GM23338 (cell line): Measurements from ENCODE around the gene MPPED2. TPM values are rescaled to one million over a fixed set of nuclear protein-coding genes. Genes with fewer than 3 reads are reported as not detected.

ENCODE experiments used
- ATAC-seq: fragments of 200-7000 bp; cut with Tn5 transposase; 3 replicates; pipeline ENCODE4 v1.9.1; 2020
- DNase-seq: peaks from one replicate; pipeline ENCODE4 v3.0.0-alpha.2; 2015; ENCODE audit warnings: low spot score
- H2AFZ ChIP-seq: fragments of 200-600 bp; sonication (generic); 2 replicates; pipeline ENCODE4 v1.8.0; 2016; ENCODE audit warnings: antibody characterized with exemption, mild to moderate bottlenecking, moderate library complexity
- H3F3A ChIP-seq: fragments of 200-600 bp; sonication (generic); replicated peaks from 2 replicates; pipeline ENCODE4 v1.8.0; 2017; ENCODE audit warnings: antibody characterized with exemption, mixed run types, low read depth
- H3K27ac ChIP-seq: fragments of 200-600 bp; sonication (generic); 2 replicates; pipeline ENCODE4 v1.6.1; 2016; ENCODE audit warnings: low read depth
- H3K27me3 ChIP-seq: fragments of 200-600 bp; sonication (generic); 2 replicates; pipeline ENCODE4 v1.8.0; 2016; ENCODE audit warnings: mild to moderate bottlenecking, mixed run types, moderate library complexity; ENCODE audit not compliant: insufficient read depth
- H3K36me3 ChIP-seq: fragments of 200-600 bp; sonication (generic); 2 replicates; pipeline ENCODE4 v1.8.0; 2016; ENCODE audit warnings: mild to moderate bottlenecking; ENCODE audit not compliant: insufficient read depth
- H3K4me1 ChIP-seq: fragments of 200-600 bp; sonication (generic); 2 replicates; pipeline ENCODE4 v1.8.0; 2016; ENCODE audit warnings: mild to moderate bottlenecking, moderate library complexity; ENCODE audit not compliant: insufficient read depth
- H3K4me2 ChIP-seq: fragments of 200-600 bp; sonication (generic); 2 replicates; pipeline ENCODE4 v1.7.1; 2017; ENCODE audit warnings: mixed run types
- H3K4me3 ChIP-seq: fragments of 200-600 bp; sonication (generic); 2 replicates; pipeline ENCODE4 v1.6.1; 2016; ENCODE audit warnings: mixed run types
- H3K79me2 ChIP-seq: fragments of 200-600 bp; sonication (generic); replicated peaks from 2 replicates; pipeline ENCODE4 v1.8.0; 2017; ENCODE audit warnings: mild to moderate bottlenecking; ENCODE audit not compliant: insufficient read depth
- H3K9me2 ChIP-seq: fragments of 200-600 bp; sonication (generic); 2 replicates; pipeline ENCODE4 v1.8.0; 2017; ENCODE audit not compliant: insufficient read depth
- H4K20me1 ChIP-seq: fragments of 200-600 bp; sonication (generic); replicated peaks from 2 replicates; pipeline ENCODE4 v1.8.0; 2017; ENCODE audit warnings: mild to moderate bottlenecking; ENCODE audit not compliant: insufficient read depth
- H3K27ac Mint-ChIP-seq: 2 replicates; pipeline ENCODE4 v1.8.0; 2020; ENCODE audit warnings: inconsistent platforms, mild to moderate bottlenecking, moderate library complexity, mixed read lengths
- H3K27me3 Mint-ChIP-seq: 3 replicates; pipeline ENCODE4 v1.8.0; 2022; ENCODE audit warnings: low read depth, mild to moderate bottlenecking, moderate library complexity, mixed read lengths, inconsistent platforms; ENCODE audit not compliant: insufficient read depth, poor library complexity
- H3K36me3 Mint-ChIP-seq: 3 replicates; pipeline ENCODE4 v1.8.0; 2021; ENCODE audit warnings: low read depth, mild to moderate bottlenecking, inconsistent platforms, moderate library complexity, mixed read lengths
- H3K4me1 Mint-ChIP-seq: 3 replicates; pipeline ENCODE4 v1.8.0; 2020; ENCODE audit warnings: mild to moderate bottlenecking, inconsistent platforms, mixed read lengths
- H3K4me3 Mint-ChIP-seq: 3 replicates; pipeline ENCODE4 v1.8.0; 2021; ENCODE audit warnings: moderate library complexity, mild to moderate bottlenecking, inconsistent platforms, mixed read lengths
- H3K9me3 Mint-ChIP-seq: 3 replicates; pipeline ENCODE4 v1.8.0; 2020; ENCODE audit warnings: moderate library complexity, mild to moderate bottlenecking, inconsistent platforms, mixed read lengths
- CREB1 ChIP-seq: fragments of 250-450 bp; sonication (Bioruptor Pico); IDR thresholded peaks from 2 replicates; pipeline ENCODE4 v1.5.0; 2020; ENCODE audit warnings: low read depth, mild to moderate bottlenecking, moderate library complexity
- ETS1 ChIP-seq: IDR thresholded peaks from 2 replicates; pipeline ENCODE4 v1.6.1; 2016; ENCODE audit warnings: antibody characterized with exemption
- EZH2 ChIP-seq: fragments of 200-600 bp; sonication (generic); IDR thresholded peaks from one replicate; pipeline ENCODE4 v1.8.0; 2017; ENCODE audit warnings: antibody characterized with exemption, mild to moderate bottlenecking, low read depth; ENCODE audit not compliant: unreplicated experiment
- POLR2AphosphoS5 ChIP-seq: IDR thresholded peaks from 2 replicates; pipeline ENCODE4 v1.6.1; 2016; ENCODE audit warnings: antibody characterized with exemption, low read depth
- STAT1 ChIP-seq: IDR thresholded peaks from one replicate; pipeline ENCODE4 v1.6.1; 2016; ENCODE audit warnings: antibody characterized with exemption; ENCODE audit not compliant: unreplicated experiment
- ZNF331 ChIP-seq: fragments of 250-450 bp; sonication (Bioruptor Pico); IDR thresholded peaks from 2 replicates; pipeline ENCODE4 v1.5.0; 2020; ENCODE audit warnings: low read depth, mild to moderate bottlenecking, moderate library complexity
- ZNF462 ChIP-seq: fragments of 250-450 bp; sonication (Bioruptor Pico); IDR thresholded peaks from 2 replicates; pipeline ENCODE4 v1.5.0; 2020; ENCODE audit warnings: mild to moderate bottlenecking, moderate library complexity
- polyA plus RNA-seq: library from polyadenylated mRNA; unstranded; fragments of >200 nt; fragmentation: Nextera tagmentation; extraction: Ambion mirVana; gene quantifications from 2 replicates; pipeline ENCODE4 v1.2.1, GENCODE V29; 2016
- total RNA-seq: library from RNA; depleted of rRNA; stranded (reverse); fragments of >200 nt; shearing (Covaris generic); gene quantifications from 2 replicates; pipeline ENCODE4 v1.2.3, GENCODE V29; 2014

The MPPED2 gene
- total and polyA plus RNA-seq, 2 experiments from 2014 or later: 4.4 to 6.8 TPM

GRCh38 chr11:30578406-30578805 lies 7.7 kb downstream of the MPPED2 start (continued):
- no peak for TF ChIP-seq ZNF331 (CRISPR knock-in tag)
- TF ChIP-seq ZNF462 (CRISPR knock-in tag): no peak
- no peak for TF ChIP-seq POLR2AphosphoS5
- TF ChIP-seq CREB1 (CRISPR knock-in tag): no peak

- H4K20me1 ChIP-seq: no peaks in the 10 kb centered on the region
- H3K4me1 Mint-ChIP-seq: peaks cover 14% of the 10 kb centered on the region
- peaks cover 17% of the 10 kb centered on the region for H3K36me3 Mint-ChIP-seq
- H3K27me3 Mint-ChIP-seq: no peaks in the 10 kb centered on the region
- H3K4me2 ChIP-seq: no peak overlapping the region
- H3F3A ChIP-seq: no peaks in the 10 kb centered on the region
- no peaks in the 10 kb centered on the region; the same call in 1 of the 2 replicates for H3K9me2 ChIP-seq
- no peak overlapping the region for H3K4me3 ChIP-seq
- 0 out of 3 replicates have a peak, but pooled peaks cover 3% of the 10 kb centered on the region for H3K9me3 Mint-ChIP-seq
- no peaks in the 10 kb centered on the region for H3K79me2 ChIP-seq
- DNase-seq: no peak
- H3K27me3 ChIP-seq: no peaks in the 10 kb centered on the region
- ATAC-seq: no peak
- no peaks in the 10 kb centered on the region; the same call in 1 of the 2 replicates for H3K36me3 ChIP-seq
- H2AFZ ChIP-seq: no peak overlapping the region
- H3K4me3 Mint-ChIP-seq: no peak overlapping the region
- no peak overlapping the region for H3K27ac ChIP-seq
- H3K27ac Mint-ChIP-seq: no peak overlapping the region
- 0 out of 2 replicates have a peak, but pooled peaks cover 3% of the 10 kb centered on the region for H3K4me1 ChIP-seq
- TF ChIP-seq STAT1 (no peak), POLR2AphosphoS5 (no peak), EZH2 (no peak), ETS1 (no peak), ZNF462 (CRISPR knock-in tag) (no peak)
Observed at GRCh38 chr11:30573951-30574350, 12.2 kb downstream of the MPPED2 start.
